Panc1 (cell line): ENCODE data around the gene XBP1. TPM values are rescaled to one million over a fixed set of nuclear protein-coding genes. Genes with fewer than 3 reads are reported as not detected.

Source experiments
- ATAC-seq: fragments of 200-7000 bp; cut with Tn5 transposase; 2 replicates; pipeline ENCODE4 v1.9.1; 2020; ENCODE audit warnings: mild to moderate bottlenecking, moderate library complexity
- BruUV-seq: library from RNA; stranded (reverse); fragments of 400-500 nt; replicated peaks from 2 replicates; lab custom pipeline; 2021; lab: Mats Ljungman, UMichigan
- CTCF ChIA-PET: fragments of 300-600 bp; sonication (Branson Sonifier 250); formaldehyde crosslinking; loops from one replicate; lab custom pipeline; 2022; ENCODE audit warnings: antibody characterized with exemption; lab: Charles Lee
- POLR2A ChIA-PET: fragments of 300-600 bp; sonication (Branson Sonifier 250); formaldehyde crosslinking; loops from one replicate; lab custom pipeline; 2022; ENCODE audit warnings: antibody characterized with exemption; lab: Charles Lee
- DNase-seq: peaks from one replicate; pipeline ENCODE4 v3.0.0-alpha.2; 2010; ENCODE audit warnings: low read depth, low spot score
- H3K27ac ChIP-seq: 2 replicates; pipeline ENCODE4 v1.5.1; 2011; ENCODE audit warnings: mild to moderate bottlenecking, low read length, inconsistent platforms
- H3K27me3 ChIP-seq: fragments of 200-500 bp; sonication (Bioruptor generic); 2 replicates; pipeline ENCODE4 v1.6.0; 2014; ENCODE audit warnings: low read length, inconsistent platforms; ENCODE audit not compliant: control insufficient read depth, insufficient read depth
- H3K36me3 ChIP-seq: fragments of 200-500 bp; sonication (Bioruptor generic); 2 replicates; pipeline ENCODE4 v1.5.1; 2014; ENCODE audit warnings: inconsistent platforms, mild to moderate bottlenecking, low read length, moderate library complexity; ENCODE audit not compliant: control insufficient read depth, insufficient read depth
- H3K4me1 ChIP-seq: 2 replicates; pipeline ENCODE4 v1.5.1; 2011; ENCODE audit warnings: inconsistent platforms, mild to moderate bottlenecking, low read length, moderate library complexity; ENCODE audit not compliant: control insufficient read depth, insufficient read depth
- H3K4me3 ChIP-seq, 2 experiments: 2 replicates each; pipeline ENCODE4 v1.5.1; 2011 to 2012; ENCODE audit warnings: low read depth in 2 of 2, low read length in 2 of 2, mild to moderate bottlenecking in 2 of 2, inconsistent platforms in 1 of 2, moderate library complexity in 1 of 2
- H3K9me3 ChIP-seq: fragments of 200-500 bp; sonication (Bioruptor generic); 2 replicates; pipeline ENCODE4 v1.5.1; 2014; ENCODE audit warnings: low read depth, mild to moderate bottlenecking, inconsistent platforms, low read length, moderate library complexity; ENCODE audit not compliant: control insufficient read depth, insufficient read depth
- CTCF ChIP-seq: fragments of 450-650 bp; IDR thresholded peaks from 2 replicates; pipeline ENCODE4 v1.5.1; 2017; ENCODE audit warnings: mild to moderate bottlenecking
- POLR2AphosphoS5 ChIP-seq: IDR thresholded peaks from 2 replicates; pipeline ENCODE4 v1.6.1; 2012; ENCODE audit warnings: mild to moderate bottlenecking, low read depth, low read length, moderate library complexity
- REST ChIP-seq, 2 experiments: IDR thresholded peaks; 2 replicates each; pipeline ENCODE4 v1.6.1; 2011 to 2012; ENCODE audit warnings: low read depth in 2 of 2, control low read depth in 1 of 2, low read length in 1 of 2, mild to moderate bottlenecking in 1 of 2, moderate library complexity in 1 of 2; ENCODE audit not compliant: insufficient read depth in 1 of 2
- SIN3A ChIP-seq: IDR thresholded peaks from 2 replicates; pipeline ENCODE4 v1.6.1; 2012; ENCODE audit warnings: low read depth, mild to moderate bottlenecking, low read length, moderate library complexity, borderline replicate concordance; ENCODE audit not compliant: insufficient read depth
- TCF7L2 ChIP-seq: IDR thresholded peaks from 2 replicates; pipeline ENCODE4 v1.6.1; 2011; ENCODE audit warnings: mild to moderate bottlenecking, low read depth, low read length, inconsistent platforms
- in situ Hi-C: cut with HindIII; loops from 2 replicates; pipeline ENCODE4 v1.10.0; 2016; ENCODE audit warnings: low sequenced_read_pairs, low pct_unique_long_range_greater_than_20kb
- intact Hi-C: fragments of 100-400 bp; cut with micrococcal nuclease; formaldehyde crosslinking; loops from one replicate; pipeline ENCODE4 v1.10.0; 2022; ENCODE audit not compliant: unreplicated experiment
- total RNA-seq: library from RNA; stranded (reverse); gene quantifications from one replicate; pipeline ENCODE4 v1.2.1, GENCODE V29; 2021; ENCODE audit not compliant: unreplicated experiment

The XBP1 gene
- total RNA-seq, 1 experiment from 2014 or later: 48.8 TPM

- Histone ChIP-seq H3K9me3 (no peaks in the 10 kb centered on the region), H3K4me1 (no peaks in the 10 kb centered on the region), H3K27ac (no peak overlapping the region), H3K27me3 (no peaks in the 10 kb centered on the region), H3K36me3 (no peaks in the 10 kb centered on the region), H3K4me3 (no peak overlapping the region)
- TF ChIP-seq REST (IDR thresholded peaks at IDR 0.05; ENCODE audit: insufficient read depth in 1 of 2, low read depth in 2 of 2, low read length in 1 of 2) (no peak), TCF7L2 (no peak), SIN3A (no peak), POLR2AphosphoS5 (no peak), CTCF (no peak)
- no peak for DNase-seq
- ATAC-seq: no peak
- ChIA-PET POLR2A (no interaction called here), CTCF (no interaction called here)
- in situ Hi-C loops (no loop called here), intact Hi-C loops (no loop called here)
- no TSS peak for BruUV-seq
Observed at GRCh38 chr22:28837640-28838039, 37.3 kb upstream of the XBP1 start.

- TF ChIP-seq TCF7L2 (no peak), REST (IDR thresholded peaks at IDR 0.05; ENCODE audit: insufficient read depth in 1 of 2, low read depth in 2 of 2, low read length in 1 of 2) (no peak), SIN3A (no peak), CTCF (no peak), POLR2AphosphoS5 (no peak)
- no peaks in the 10 kb centered on the region for H3K27me3 ChIP-seq
- ChIA-PET POLR2A (no interaction called here), CTCF (no interaction called here)
- H3K27ac ChIP-seq: no peak overlapping the region
- no TSS peak for BruUV-seq
- no peak overlapping the region for H3K4me3 ChIP-seq
- intact Hi-C loops (no loop called here), in situ Hi-C loops (no loop called here)
- no peaks in the 10 kb centered on the region for H3K36me3 ChIP-seq
- no peaks in the 10 kb centered on the region for H3K9me3 ChIP-seq
- H3K4me1 ChIP-seq: no peaks in the 10 kb centered on the region
- no peak for DNase-seq
- no peak for ATAC-seq
Observed at GRCh38 chr22:28835630-28836189, 35.3 kb upstream of the XBP1 start.
